H1 (cell line): Measurements from ENCODE around the gene PHACTR1.

Source experiments
- CBX8 ChIP-seq: fragments of 300-800, 300-1000 bp; sonication (generic); IDR thresholded peaks from 2 replicates; pipeline ENCODE4 v1.7.1; 2016; ENCODE audit warnings: low read depth, low read length, borderline replicate concordance
- EZH2 ChIP-seq: fragments of 200-600 bp; sonication (generic); IDR thresholded peaks from 2 replicates; pipeline ENCODE4 v1.7.1; 2012; ENCODE audit warnings: low read depth, mild to moderate bottlenecking, moderate library complexity, low read length, inconsistent platforms; ENCODE audit not compliant: severe bottlenecking
- RAD21 ChIP-seq, 2 experiments: IDR thresholded peaks in 1 of 2; conservative IDR thresholded peaks in 1 of 2; 2 replicates each; pipeline ENCODE4 v1.6.1; 2011; ENCODE audit warnings: low read depth in 2 of 2, low read length in 2 of 2, improper control_type of control experiment in 1 of 2, inconsistent platforms in 1 of 2, mild to moderate bottlenecking in 1 of 2, moderate library complexity in 1 of 2
- RFX5 ChIP-seq: IDR thresholded peaks from 2 replicates; pipeline ENCODE4 v1.6.1; 2011; ENCODE audit warnings: low read depth, low read length, improper control_type of control experiment, borderline replicate concordance
- TAF1 ChIP-seq: IDR thresholded peaks from 2 replicates; pipeline ENCODE4 v1.6.1; 2011; ENCODE audit warnings: mild to moderate bottlenecking, low read depth, low read length
- TBP ChIP-seq: IDR thresholded peaks from 2 replicates; pipeline ENCODE4 v1.6.1; 2011; ENCODE audit warnings: low read depth, low read length, improper control_type of control experiment
- TF ChIP-seq, protein P1 (sequence below), 3 experiments: IDR thresholded peaks; 1 replicate in 2 of 3; 2 replicates in 1 of 3; pipeline versions ENCODE4 v1.5.1 to v1.6.1; 2011; ENCODE audit warnings: low read length in 3 of 3, mild to moderate bottlenecking in 3 of 3, inconsistent platforms in 2 of 3, low read depth in 1 of 3, moderate library complexity in 1 of 3; ENCODE audit not compliant: insufficient read depth in 1 of 3; ENCODE audit errors: control extremely low read depth in 1 of 3
- TF ChIP-seq, protein P2 (sequence below): IDR thresholded peaks from 2 replicates; pipeline ENCODE4 v1.6.1; 2012; ENCODE audit warnings: inconsistent platforms

DNA sequence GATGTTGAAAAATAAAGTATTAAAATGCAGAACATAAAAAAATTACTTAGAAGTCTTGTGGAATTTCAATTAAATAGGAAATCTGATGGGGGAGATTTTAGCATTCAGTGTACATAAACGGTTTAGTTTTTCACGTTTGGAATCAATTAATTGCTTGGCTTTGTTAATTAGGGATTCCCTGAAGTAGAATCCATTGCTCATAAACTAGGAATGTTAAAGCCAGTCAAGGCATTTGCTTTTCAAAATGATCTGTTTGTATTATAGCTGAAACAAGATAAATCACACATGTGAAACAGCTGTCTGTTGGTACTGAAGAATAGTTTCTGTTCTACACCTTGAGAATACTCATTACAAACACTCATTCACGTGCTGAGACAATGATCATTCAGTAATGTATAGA is 313.8 kb downstream of the PHACTR1 start:
- TF ChIP-seq, protein P1, sequence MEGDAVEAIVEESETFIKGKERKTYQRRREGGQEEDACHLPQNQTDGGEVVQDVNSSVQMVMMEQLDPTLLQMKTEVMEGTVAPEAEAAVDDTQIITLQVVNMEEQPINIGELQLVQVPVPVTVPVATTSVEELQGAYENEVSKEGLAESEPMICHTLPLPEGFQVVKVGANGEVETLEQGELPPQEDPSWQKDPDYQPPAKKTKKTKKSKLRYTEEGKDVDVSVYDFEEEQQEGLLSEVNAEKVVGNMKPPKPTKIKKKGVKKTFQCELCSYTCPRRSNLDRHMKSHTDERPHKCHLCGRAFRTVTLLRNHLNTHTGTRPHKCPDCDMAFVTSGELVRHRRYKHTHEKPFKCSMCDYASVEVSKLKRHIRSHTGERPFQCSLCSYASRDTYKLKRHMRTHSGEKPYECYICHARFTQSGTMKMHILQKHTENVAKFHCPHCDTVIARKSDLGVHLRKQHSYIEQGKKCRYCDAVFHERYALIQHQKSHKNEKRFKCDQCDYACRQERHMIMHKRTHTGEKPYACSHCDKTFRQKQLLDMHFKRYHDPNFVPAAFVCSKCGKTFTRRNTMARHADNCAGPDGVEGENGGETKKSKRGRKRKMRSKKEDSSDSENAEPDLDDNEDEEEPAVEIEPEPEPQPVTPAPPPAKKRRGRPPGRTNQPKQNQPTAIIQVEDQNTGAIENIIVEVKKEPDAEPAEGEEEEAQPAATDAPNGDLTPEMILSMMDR (IDR thresholded peaks at IDR 0.05; ENCODE audit: control extremely low read depth in 1 of 3, insufficient read depth in 1 of 3, low read depth in 1 of 3, low read length in 3 of 3), result no peak
- TF ChIP-seq RAD21 (IDR thresholded peaks at IDR 0.05 in 1 of 2, conservative IDR thresholded peaks at IDR 0.05 in 1 of 2; ENCODE audit: low read depth in 2 of 2, low read length in 2 of 2), result no peak
- TF ChIP-seq CBX8, result no peak
- TF ChIP-seq, protein P2, sequence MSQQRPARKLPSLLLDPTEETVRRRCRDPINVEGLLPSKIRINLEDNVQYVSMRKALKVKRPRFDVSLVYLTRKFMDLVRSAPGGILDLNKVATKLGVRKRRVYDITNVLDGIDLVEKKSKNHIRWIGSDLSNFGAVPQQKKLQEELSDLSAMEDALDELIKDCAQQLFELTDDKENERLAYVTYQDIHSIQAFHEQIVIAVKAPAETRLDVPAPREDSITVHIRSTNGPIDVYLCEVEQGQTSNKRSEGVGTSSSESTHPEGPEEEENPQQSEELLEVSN, result no peak
- no peak for TF ChIP-seq TBP
- no peak for TF ChIP-seq TAF1
- no peak for TF ChIP-seq EZH2
- no peak for TF ChIP-seq RFX5
